ENCODE data around the gene STK35. TPM values are rescaled to one million over a fixed set of nuclear protein-coding genes. Genes with fewer than 3 reads are reported as not detected.

The STK35 gene
- total RNA-seq, 2 experiments from 2014 or later, result 18.0 to 18.4 TPM

GRCh38 chr20:2172305-2173175, 70.9 kb downstream of the STK35 start:
- TF ChIP-seq CTCF (IDR thresholded peaks at IDR 0.05), result peak; percentile 90
- Mint-ChIP-seq H3K4me3 (no peak overlapping the region), H3K27ac (no peak overlapping the region), H3K4me1 (ENCODE audit: low read depth) (peaks cover 2% of the 10 kb centered on the region), H3K36me3 (ENCODE audit: low read depth) (no peaks in the 10 kb centered on the region), H3K9me3 (no peaks in the 10 kb centered on the region), H3K27me3 (peaks cover 13% of the 10 kb centered on the region)
- POLR2A ChIA-PET, result no interaction called here
- intact Hi-C loops (cut with micrococcal nuclease), result loop anchor here (1.0 to 5.0 kb wide), 3 partner anchors 70 to 207 kb away; partner anchors contain the start of gene STK35
- peak; percentile 81 for ATAC-seq
- peak; percentile 76 for DNase-seq
- CTCF ChIA-PET, result interaction anchor here (0.6 to 6.4 kb wide), 39 partner anchors 10 to 408 kb away, joined by 3 to 68 read pairs (median 5); partner anchors contain the start of gene STK35

- ChIA-PET POLR2A (no interaction called here), CTCF (interaction anchor here (1.0 to 6.4 kb wide), 29 partner anchors 10 to 409 kb away, joined by 3 to 68 read pairs (median 6); partner anchors contain the start of gene STK35)
- DNase-seq (no peak), ATAC-seq (no peak)
- no peak for TF ChIP-seq CTCF (IDR thresholded peaks at IDR 0.05)
- no peak overlapping the region for H3K27ac Mint-ChIP-seq
- no peaks in the 10 kb centered on the region for H3K36me3 Mint-ChIP-seq (ENCODE audit: low read depth)
- intact Hi-C loops (cut with micrococcal nuclease), result loop anchor here (5.0 kb wide), 2 partner anchors 71 to 166 kb away; partner anchors contain the start of gene STK35
- H3K4me3 Mint-ChIP-seq, result no peak overlapping the region
- H3K27me3 Mint-ChIP-seq, result peaks cover 13% of the 10 kb centered on the region
- H3K4me1 Mint-ChIP-seq (ENCODE audit: low read depth), result peaks cover 2% of the 10 kb centered on the region
- no peaks in the 10 kb centered on the region for H3K9me3 Mint-ChIP-seq
Observed at GRCh38 chr20:2173186-2173585, 71.6 kb downstream of the STK35 start.

GRCh38 chr20:2174067-2174466, 72.4 kb downstream of the STK35 start:
- no peak for ATAC-seq
- Mint-ChIP-seq H3K4me3 (no peak overlapping the region), H3K27me3 (peaks cover 17% of the 10 kb centered on the region), H3K36me3 (ENCODE audit: low read depth) (no peaks in the 10 kb centered on the region), H3K4me1 (ENCODE audit: low read depth) (peaks cover 2% of the 10 kb centered on the region), H3K27ac (no peak overlapping the region), H3K9me3 (no peaks in the 10 kb centered on the region)
- CTCF ChIA-PET, result interaction anchor here (1.4 to 6.4 kb wide), 7 partner anchors 9 to 409 kb away, joined by 4 to 68 read pairs (median 25); no protein-coding TSS in a partner anchor
- TF ChIP-seq CTCF (IDR thresholded peaks at IDR 0.05), result no peak
- POLR2A ChIA-PET, result no interaction called here
- intact Hi-C loops (cut with micrococcal nuclease), result loop anchor here (5.0 kb wide), 2 partner anchors 72 to 167 kb away; partner anchors contain the start of gene STK35
- no peak for DNase-seq

GRCh38 chr20:2176946-2177345, 75.3 kb downstream of the STK35 start:
- H3K4me3 Mint-ChIP-seq, result no peak overlapping the region
- no peak for ATAC-seq
- no peaks in the 10 kb centered on the region for H3K9me3 Mint-ChIP-seq
- no peak for TF ChIP-seq CTCF (IDR thresholded peaks at IDR 0.05)
- DNase-seq, result no peak
- no peak overlapping the region for H3K27ac Mint-ChIP-seq
- no peaks in the 10 kb centered on the region for H3K36me3 Mint-ChIP-seq (ENCODE audit: low read depth)
- POLR2A ChIA-PET, result no interaction called here
- CTCF ChIA-PET, result interaction anchor here (0.8 to 6.4 kb wide), 4 partner anchors 74 to 211 kb away, joined by 3 to 68 read pairs (median 4); no protein-coding TSS in a partner anchor
- intact Hi-C loops (cut with micrococcal nuclease), result no loop called here
- peaks cover 10% of the 10 kb centered on the region for H3K27me3 Mint-ChIP-seq
- H3K4me1 Mint-ChIP-seq (ENCODE audit: low read depth), result peaks cover 2% of the 10 kb centered on the region

Measured in activated CD8-positive, alpha-beta T cell treated with anti-CD3 and anti-CD28 coated beads for 36 hours (primary cell).